Measurements from ENCODE around the gene SELENOM.
"Not testable (repeated sequence)": the region's sequence is repeated elsewhere in the genome, so short reads cannot be mapped to it uniquely, and the experiment has no call there.

SELENOM gene

GRCh38 chr22:31080848-31081649 is 26.3 kb downstream of the SELENOM start, which contains the start of gene SMTN:
Gene SMTN, plus strand, starts transcription at chr22:31081318. Its CDS starts 1,941 bp downstream, at chr22:31083259.
- H3K4me3 ChIP-seq (ENCODE audit: low read depth, low read length) = peak within 1 kb of the TSS; percentile 91
- TF ChIP-seq CTCF (IDR thresholded peaks at IDR 0.05; ENCODE audit: low read depth, low read length) = no peak

- TF ChIP-seq CTCF (IDR thresholded peaks at IDR 0.05; ENCODE audit: low read depth, low read length) = no peak
- peak overlapping the region; percentile 91 for H3K4me3 ChIP-seq (ENCODE audit: low read depth, low read length)
Measured at GRCh38 chr22:31080164-31080847, 27.1 kb downstream of the SELENOM start.

- no peak for TF ChIP-seq CTCF (IDR thresholded peaks at IDR 0.05; ENCODE audit: low read depth, low read length)
- H3K4me3 ChIP-seq (ENCODE audit: low read depth, low read length) = no peak overlapping the region
Measured at GRCh38 chr22:31079095-31079642, 28.2 kb downstream of the SELENOM start.

- H3K4me3 ChIP-seq (ENCODE audit: low read depth, low read length) = not testable (repeated sequence)
Measured at GRCh38 chr22:31078389-31078788, 29.0 kb downstream of the SELENOM start.

GRCh38 chr22:31077681-31078080 is 29.7 kb downstream of the SELENOM start:
- no peak for TF ChIP-seq CTCF (IDR thresholded peaks at IDR 0.05; ENCODE audit: low read depth, low read length)
- no peak overlapping the region for H3K4me3 ChIP-seq (ENCODE audit: low read depth, low read length)

GRCh38 chr22:31075961-31076360 is 31.4 kb downstream of the SELENOM start:
- no peak for TF ChIP-seq CTCF (IDR thresholded peaks at IDR 0.05; ENCODE audit: low read depth, low read length)
- no peak overlapping the region for H3K4me3 ChIP-seq (ENCODE audit: low read depth, low read length)

GRCh38 chr22:31073545-31074145 is 33.7 kb downstream of the SELENOM start:
- H3K4me3 ChIP-seq (ENCODE audit: low read depth, low read length) = not testable (repeated sequence)

GRCh38 chr22:31073125-31073524 is 34.2 kb downstream of the SELENOM start:
- not testable (repeated sequence) for H3K4me3 ChIP-seq (ENCODE audit: low read depth, low read length)

- not testable (repeated sequence) for H3K4me3 ChIP-seq (ENCODE audit: low read depth, low read length)
Measured at GRCh38 chr22:31069691-31070314, 37.6 kb downstream of the SELENOM start.
